ELF-1 (cell line): ENCODE data around the gene PRR9.
"Not testable (repeated sequence)": the region's sequence is repeated elsewhere in the genome, so short reads cannot be mapped to it uniquely, and the experiment has no call there.

Experiments used
- DNase-seq: peaks from one replicate; pipeline ENCODE4 v3.0.0-alpha.2; 2016; ENCODE audit warnings: low read depth, low spot score

The PRR9 gene

GRCh38 chr1:153217212-153217611 is at the start of gene PRR9:
Gene PRR9, plus strand, starts transcription at chr1:153217584. Its CDS starts 561 bp downstream, at chr1:153218145.
- no peak for DNase-seq

GRCh38 chr1:153168686-153169085 is 48.7 kb upstream of the PRR9 start:
- no peak for DNase-seq

- no peak for DNase-seq
Observed at GRCh38 chr1:153174624-153175023, 42.8 kb upstream of the PRR9 start.

GRCh38 chr1:153178922-153179321 is 38.5 kb upstream of the PRR9 start:
- DNase-seq: no peak

- no peak for DNase-seq
Observed at GRCh38 chr1:153180556-153180955, 36.8 kb upstream of the PRR9 start.

- not testable (repeated sequence) for DNase-seq
Observed at GRCh38 chr1:153188301-153188700, 29.1 kb upstream of the PRR9 start.

- DNase-seq: no peak
Observed at GRCh38 chr1:153190373-153190772, 27.0 kb upstream of the PRR9 start.

- DNase-seq: peak; percentile 62
Observed at GRCh38 chr1:153192697-153193096, 24.7 kb upstream of the PRR9 start.

GRCh38 chr1:153194331-153195050 is 22.9 kb upstream of the PRR9 start:
- no peak for DNase-seq

GRCh38 chr1:153195216-153195615 is 22.2 kb upstream of the PRR9 start:
- no peak for DNase-seq

GRCh38 chr1:153202006-153202405 is 15.4 kb upstream of the PRR9 start:
- no peak for DNase-seq

GRCh38 chr1:153203130-153203529 is 14.3 kb upstream of the PRR9 start, which contains the start of gene LELP1:
Gene LELP1, plus strand, starts transcription at chr1:153203430. Its CDS starts 1,278 bp downstream, at chr1:153204708.
- no peak for DNase-seq

GRCh38 chr1:153206631-153207030 is 10.8 kb upstream of the PRR9 start:
- no peak for DNase-seq

GRCh38 chr1:153210206-153210605 is 7.2 kb upstream of the PRR9 start:
- no peak for DNase-seq

GRCh38 chr1:153212201-153212600 is 5.2 kb upstream of the PRR9 start:
- DNase-seq: peak; percentile 69

- DNase-seq: no peak
Observed at GRCh38 chr1:153213519-153213918, 3.9 kb upstream of the PRR9 start.

- DNase-seq: no peak
Observed at GRCh38 chr1:153217744-153218416, 496 bp downstream of the PRR9 start.

GRCh38 chr1:153220606-153221303 is 3.4 kb downstream of the PRR9 start:
- DNase-seq: no peak

GRCh38 chr1:153223040-153223891 is 5.9 kb downstream of the PRR9 start:
- peak; percentile 84 for DNase-seq

GRCh38 chr1:153227810-153228209 is 10.4 kb downstream of the PRR9 start:
- DNase-seq: no peak

- no peak for DNase-seq
Observed at GRCh38 chr1:153228491-153228890, 11.1 kb downstream of the PRR9 start.
